GM18951 (cell line): Measurements from ENCODE around the gene PHF10.
"Not testable (repeated sequence)": the region's sequence is repeated elsewhere in the genome, so short reads cannot be mapped to it uniquely, and the experiment has no call there.

ENCODE experiments used
- POLR2A ChIP-seq: IDR thresholded peaks from 4 replicates; pipeline ENCODE4 v1.6.1; 2011; ENCODE audit warnings: mild to moderate bottlenecking; ENCODE audit not compliant: insufficient read length, insufficient read depth; ENCODE audit errors: extremely low read depth
- in situ Hi-C: fragments of 300-500 bp; cut with MboI; formaldehyde crosslinking; loops from one replicate; pipeline ENCODE4 v1.12.0; 2022; ENCODE audit warnings: low sequenced_read_pairs, mixed read lengths, inconsistent platforms; ENCODE audit not compliant: unreplicated experiment

Gene PHF10

DNA sequence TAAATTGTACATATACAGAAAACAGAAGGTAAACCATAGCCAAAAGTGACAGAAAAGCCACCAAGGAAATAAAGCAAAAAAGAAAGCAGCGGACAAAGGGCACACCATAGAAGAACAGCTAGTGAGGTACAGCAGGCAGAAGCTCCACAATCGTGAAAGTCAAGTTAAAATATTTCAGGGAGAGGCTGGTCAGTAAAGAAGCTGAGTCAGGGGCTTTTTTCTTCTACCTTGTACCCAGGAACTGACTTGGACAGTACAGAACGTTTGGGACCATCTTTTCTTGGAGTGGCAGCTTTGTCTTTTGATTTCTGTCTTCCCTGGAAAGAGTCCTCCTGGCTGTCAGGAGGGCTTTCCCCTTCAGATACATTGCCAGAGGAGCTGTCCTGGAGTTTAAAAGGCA lies 14.3 kb downstream of the PHF10 start:
- in situ Hi-C loops: no loop called here
- no peak for TF ChIP-seq POLR2A

- TF ChIP-seq POLR2A: no peak
- in situ Hi-C loops: no loop called here
Observed at GRCh38 chr6:169709293-169709692, 15.0 kb downstream of the PHF10 start.

- in situ Hi-C loops: no loop called here
- no peak for TF ChIP-seq POLR2A
Observed at GRCh38 chr6:169707772-169708171, 16.5 kb downstream of the PHF10 start.

- in situ Hi-C loops: no loop called here
- TF ChIP-seq POLR2A: no peak
Observed at GRCh38 chr6:169702840-169703246, 21.5 kb downstream of the PHF10 start.

- TF ChIP-seq POLR2A: peak; percentile 90
- in situ Hi-C loops: no loop called here
Observed at GRCh38 chr6:169701954-169702839, 22.1 kb downstream of the PHF10 start, which contains the start of the genes C6orf120 and WDR27. C6orf120 (plus strand) TSS chr6:169702126; CDS start chr6:169702460, 334 bp downstream. WDR27 (minus strand) TSS chr6:169702029; CDS start chr6:169689005, 13,024 bp downstream.

- in situ Hi-C loops: no loop called here
- TF ChIP-seq POLR2A: no peak
Observed at GRCh38 chr6:169701311-169701953, 22.9 kb downstream of the PHF10 start.

DNA sequence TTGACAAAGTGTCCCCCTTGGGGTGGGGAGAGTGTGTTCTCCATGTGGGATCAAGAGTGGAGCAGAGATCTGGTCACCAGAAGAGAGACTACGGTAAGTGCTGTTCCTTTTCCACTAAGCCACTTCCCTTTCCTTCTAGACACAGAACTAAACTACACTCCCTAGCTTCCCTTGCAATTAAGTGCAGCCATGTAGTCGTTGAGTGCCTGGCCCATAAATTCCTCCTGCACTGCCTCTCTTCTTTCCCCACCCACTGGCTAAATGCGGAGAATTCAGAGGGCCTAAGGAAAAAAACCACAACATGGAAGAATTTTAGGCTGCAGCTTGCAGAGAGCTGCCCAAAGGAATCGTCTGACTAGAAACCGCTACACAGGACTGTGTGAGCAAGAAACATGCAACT lies 24.0 kb downstream of the PHF10 start:
- in situ Hi-C loops: no loop called here
- TF ChIP-seq POLR2A: no peak

- in situ Hi-C loops: not testable (repeated sequence)
Observed at GRCh38 chr6:169697115-169697514, 27.2 kb downstream of the PHF10 start.

DNA sequence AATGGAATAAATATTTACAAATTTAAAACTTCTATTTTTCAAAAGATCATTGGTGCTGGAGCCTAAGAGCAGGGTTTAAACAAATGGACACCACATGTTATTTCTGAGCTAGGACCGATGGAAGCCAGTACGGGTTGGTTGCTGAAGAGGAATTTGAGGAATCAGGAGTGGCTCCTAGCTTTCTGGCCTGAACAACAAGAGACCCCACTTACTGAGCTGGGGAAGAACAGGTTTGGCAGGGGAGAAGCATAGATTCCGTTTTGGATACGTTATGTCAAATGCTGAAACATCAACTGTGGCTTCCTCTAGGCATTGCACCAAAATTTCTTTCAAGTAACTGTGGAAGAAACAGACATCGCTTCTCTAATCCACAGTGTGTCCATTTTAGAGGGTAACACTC lies 29.2 kb downstream of the PHF10 start:
- TF ChIP-seq POLR2A: no peak
- in situ Hi-C loops: no loop called here

- TF ChIP-seq POLR2A: no peak
- in situ Hi-C loops: no loop called here
Observed at GRCh38 chr6:169692516-169692915, 31.8 kb downstream of the PHF10 start.

GRCh38 chr6:169691260-169691659 lies 33.0 kb downstream of the PHF10 start:
- TF ChIP-seq POLR2A: no peak
- in situ Hi-C loops: no loop called here

- in situ Hi-C loops: no loop called here
- TF ChIP-seq POLR2A: no peak
Observed at GRCh38 chr6:169689287-169689686, 35.0 kb downstream of the PHF10 start.

GRCh38 chr6:169685860-169686259 lies 38.4 kb downstream of the PHF10 start:
- no peak for TF ChIP-seq POLR2A
- in situ Hi-C loops: no loop called here

DNA sequence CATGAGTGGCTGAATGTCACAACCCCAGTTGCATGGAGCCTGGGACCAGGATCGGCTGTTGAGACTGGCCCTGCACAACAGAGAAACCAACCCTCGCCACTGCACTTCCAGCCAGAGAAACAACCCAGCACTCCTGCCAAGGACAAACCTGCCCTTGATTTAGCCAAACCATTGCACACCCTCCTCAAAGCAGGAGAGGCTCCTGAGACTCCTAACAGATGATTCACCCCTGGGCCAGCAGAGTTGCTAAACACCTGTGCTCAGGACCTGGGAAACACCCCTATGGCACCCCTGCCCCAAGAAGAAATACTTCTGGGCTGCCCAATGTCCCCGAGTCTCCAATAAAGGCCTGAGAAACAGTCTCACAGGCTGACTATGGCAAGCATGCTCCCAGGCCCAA lies 40.2 kb downstream of the PHF10 start:
- in situ Hi-C loops: no loop called here
- no peak for TF ChIP-seq POLR2A
